Loucy (cell line): Measurements from ENCODE around the gene C1orf167.

Experiments
- H2AFZ ChIP-seq: fragments of 200-600 bp; sonication (generic); 2 replicates; pipeline ENCODE4 v1.6.0; 2016; ENCODE audit warnings: antibody characterized with exemption, mild to moderate bottlenecking, low read length, moderate library complexity
- H3F3A ChIP-seq: fragments of 200-600 bp; 2 replicates; pipeline ENCODE4 v1.6.0; 2016; ENCODE audit warnings: antibody characterized with exemption, low read depth, mild to moderate bottlenecking
- H3K27me3 ChIP-seq: fragments of 200-600 bp; sonication (generic); 2 replicates; pipeline ENCODE4 v1.6.1; 2014; ENCODE audit warnings: low read length, mild to moderate bottlenecking; ENCODE audit not compliant: insufficient read depth, poor library complexity, severe bottlenecking
- H3K36me3 ChIP-seq: fragments of 200-600 bp; sonication (generic); 2 replicates; pipeline ENCODE4 v1.6.1; 2016; ENCODE audit warnings: low read length; ENCODE audit not compliant: insufficient read depth
- H3K4me1 ChIP-seq: fragments of 200-600 bp; sonication (generic); 2 replicates; pipeline ENCODE4 v1.5.1; 2014; ENCODE audit warnings: low read length, mild to moderate bottlenecking; ENCODE audit not compliant: insufficient read depth, poor library complexity, severe bottlenecking
- H3K4me2 ChIP-seq: fragments of 200-600 bp; sonication (generic); 2 replicates; pipeline ENCODE4 v1.6.0; 2014; ENCODE audit warnings: antibody characterized with exemption, low read length, low read depth, mild to moderate bottlenecking; ENCODE audit not compliant: poor library complexity, severe bottlenecking
- H3K4me3 ChIP-seq: fragments of 200-600 bp; sonication (generic); 2 replicates; pipeline ENCODE4 v1.5.1; 2014; ENCODE audit warnings: low read length, mild to moderate bottlenecking, mixed read lengths; ENCODE audit not compliant: poor library complexity, severe bottlenecking
- H3K79me2 ChIP-seq: fragments of 200-600 bp; sonication (generic); 2 replicates; pipeline ENCODE4 v1.6.1; 2014; ENCODE audit warnings: low read length; ENCODE audit not compliant: insufficient read depth
- H3K9ac ChIP-seq: fragments of 200-600 bp; sonication (generic); 2 replicates; pipeline ENCODE4 v1.6.0; 2014; ENCODE audit warnings: mild to moderate bottlenecking, low read depth, low read length, moderate library complexity; ENCODE audit not compliant: poor library complexity, severe bottlenecking
- H3K9me2 ChIP-seq: fragments of 200-600 bp; sonication (generic); replicated peaks from 2 replicates; pipeline ENCODE4 v1.6.1; 2016; ENCODE audit warnings: low read depth, low read length, mixed read lengths
- H3K9me3 ChIP-seq: fragments of 200-600 bp; sonication (generic); 2 replicates; pipeline ENCODE4 v1.6.1; 2014; ENCODE audit warnings: mild to moderate bottlenecking, antibody characterized with exemption, low read length, low read depth; ENCODE audit not compliant: insufficient read depth
- H4K20me1 ChIP-seq: fragments of 200-600 bp; sonication (generic); 2 replicates; pipeline ENCODE4 v1.6.0; 2014; ENCODE audit warnings: antibody characterized with exemption, low read length, mild to moderate bottlenecking; ENCODE audit not compliant: insufficient read depth, poor library complexity, severe bottlenecking
- EZH2phosphoT487 ChIP-seq: fragments of 200-600 bp; IDR thresholded peaks from 2 replicates; pipeline ENCODE4 v1.6.1; 2018; ENCODE audit warnings: antibody characterized with exemption, mild to moderate bottlenecking, moderate library complexity, borderline replicate concordance
- TF ChIP-seq, protein P1 (sequence below): fragments of 200-600 bp; sonication (generic); conservative IDR thresholded peaks from 2 replicates; pipeline ENCODE4 v1.5.1; 2014; ENCODE audit warnings: mild to moderate bottlenecking, antibody characterized with exemption, low read length

Gene C1orf167

DNA sequence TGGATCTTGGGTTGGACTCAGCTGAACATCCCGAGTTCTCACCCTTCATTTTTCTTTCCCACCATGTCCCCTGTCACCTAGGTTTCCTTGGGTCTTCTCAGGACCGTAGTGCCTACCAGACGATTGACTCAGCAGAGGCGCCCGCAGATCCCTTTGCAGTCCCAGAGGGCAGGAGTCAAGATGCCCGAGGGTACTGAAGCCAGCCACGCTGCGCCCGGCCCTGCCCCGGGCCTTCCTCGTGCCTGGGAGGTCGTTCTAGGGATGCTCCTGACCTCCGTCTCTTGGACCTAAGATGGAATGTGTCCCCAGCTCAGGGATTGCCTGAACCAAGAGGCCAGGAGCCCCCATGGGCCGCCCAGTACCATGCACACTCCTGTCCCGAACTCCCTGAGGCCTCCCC, 12.0 kb upstream of the C1orf167 start:
- Histone ChIP-seq H3K79me2 (no peaks in the 10 kb centered on the region), H3K36me3 (no peaks in the 10 kb centered on the region), H3K9me3 (no peaks in the 10 kb centered on the region), H4K20me1 (no peaks in the 10 kb centered on the region), H3K9ac (no peak overlapping the region), H3K9me2 (no peaks in the 10 kb centered on the region), H3K27me3 (no peaks in the 10 kb centered on the region), H3K4me1 (peaks cover 19% of the 10 kb centered on the region), H3K4me2 (no peak overlapping the region), H3F3A (no peaks in the 10 kb centered on the region), H2AFZ (no peak overlapping the region), H3K4me3 (no peak overlapping the region)
- TF ChIP-seq, protein P1, sequence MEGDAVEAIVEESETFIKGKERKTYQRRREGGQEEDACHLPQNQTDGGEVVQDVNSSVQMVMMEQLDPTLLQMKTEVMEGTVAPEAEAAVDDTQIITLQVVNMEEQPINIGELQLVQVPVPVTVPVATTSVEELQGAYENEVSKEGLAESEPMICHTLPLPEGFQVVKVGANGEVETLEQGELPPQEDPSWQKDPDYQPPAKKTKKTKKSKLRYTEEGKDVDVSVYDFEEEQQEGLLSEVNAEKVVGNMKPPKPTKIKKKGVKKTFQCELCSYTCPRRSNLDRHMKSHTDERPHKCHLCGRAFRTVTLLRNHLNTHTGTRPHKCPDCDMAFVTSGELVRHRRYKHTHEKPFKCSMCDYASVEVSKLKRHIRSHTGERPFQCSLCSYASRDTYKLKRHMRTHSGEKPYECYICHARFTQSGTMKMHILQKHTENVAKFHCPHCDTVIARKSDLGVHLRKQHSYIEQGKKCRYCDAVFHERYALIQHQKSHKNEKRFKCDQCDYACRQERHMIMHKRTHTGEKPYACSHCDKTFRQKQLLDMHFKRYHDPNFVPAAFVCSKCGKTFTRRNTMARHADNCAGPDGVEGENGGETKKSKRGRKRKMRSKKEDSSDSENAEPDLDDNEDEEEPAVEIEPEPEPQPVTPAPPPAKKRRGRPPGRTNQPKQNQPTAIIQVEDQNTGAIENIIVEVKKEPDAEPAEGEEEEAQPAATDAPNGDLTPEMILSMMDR, result no peak
- TF ChIP-seq EZH2phosphoT487, result no peak

DNA sequence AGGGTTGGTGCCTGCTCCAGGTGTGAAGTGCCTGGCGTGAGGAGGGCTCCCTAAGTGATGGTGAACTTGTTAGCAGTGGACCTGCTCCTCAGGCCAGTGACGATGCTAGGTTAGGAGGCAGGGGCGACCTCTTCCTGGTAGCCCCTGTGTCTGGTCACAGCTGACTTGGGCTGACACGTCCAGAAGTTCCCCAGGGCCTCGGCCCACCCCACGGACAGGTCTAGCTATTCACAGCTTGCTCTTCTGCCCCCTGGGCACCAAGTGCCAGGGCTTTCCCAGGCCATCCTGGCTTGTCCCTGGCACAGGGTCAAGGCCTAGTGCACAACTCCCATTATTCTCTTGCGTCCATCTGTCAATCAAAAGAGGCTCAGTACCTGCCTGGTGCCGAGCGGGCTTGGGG, 10.9 kb upstream of the C1orf167 start:
- no peaks in the 10 kb centered on the region for H3F3A ChIP-seq
- H3K27me3 ChIP-seq, result no peaks in the 10 kb centered on the region
- H3K79me2 ChIP-seq, result no peaks in the 10 kb centered on the region
- H3K9me2 ChIP-seq, result no peaks in the 10 kb centered on the region
- H3K4me1 ChIP-seq, result peaks cover 13% of the 10 kb centered on the region
- H3K9me3 ChIP-seq, result no peaks in the 10 kb centered on the region
- H4K20me1 ChIP-seq, result no peaks in the 10 kb centered on the region
- no peaks in the 10 kb centered on the region for H3K36me3 ChIP-seq
- H3K9ac ChIP-seq, result no peak overlapping the region
- no peak overlapping the region for H3K4me3 ChIP-seq
- no peak overlapping the region for H3K4me2 ChIP-seq
- TF ChIP-seq, protein P1, result no peak
- no peak for TF ChIP-seq EZH2phosphoT487
- no peak overlapping the region for H2AFZ ChIP-seq

DNA sequence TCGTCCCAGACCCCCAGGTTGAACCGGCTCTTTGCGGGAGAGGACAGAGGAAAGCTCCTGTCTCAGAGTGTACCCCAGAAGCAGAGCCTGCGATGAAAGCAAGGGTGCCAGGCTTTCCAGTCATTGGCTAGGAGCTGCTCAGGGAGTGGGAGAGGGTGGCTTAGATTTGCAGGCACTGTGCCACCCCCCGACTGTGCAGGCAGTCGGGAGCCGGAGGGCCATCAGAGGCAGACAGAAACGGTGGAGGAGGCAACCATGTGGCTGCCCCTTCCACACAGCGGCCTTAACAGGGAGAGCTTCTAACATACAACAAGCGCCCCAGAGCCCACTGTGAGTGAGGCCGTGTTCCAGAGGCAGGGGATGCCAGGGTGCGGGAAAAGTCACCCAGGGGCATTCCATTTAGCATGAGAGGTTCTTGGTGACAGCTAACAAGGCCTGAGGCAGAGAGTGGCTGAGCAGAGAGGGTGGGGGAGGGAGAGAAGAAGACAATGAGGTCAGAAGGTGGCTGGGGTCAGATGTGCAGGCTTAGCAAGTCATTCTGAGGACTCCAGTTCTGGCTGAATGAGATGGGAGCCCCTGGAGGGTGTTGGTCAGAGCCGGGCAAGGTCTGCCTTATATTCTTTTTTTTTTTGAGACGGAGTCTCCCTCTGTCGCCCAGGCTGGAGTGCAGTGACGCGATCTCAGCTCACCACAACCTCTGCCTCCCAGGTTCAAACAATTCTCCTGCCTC, 9.5 kb upstream of the C1orf167 start:
- no peak overlapping the region for H3K9ac ChIP-seq
- H3K4me2 ChIP-seq, result no peak overlapping the region
- TF ChIP-seq, protein P1, result no peak
- TF ChIP-seq EZH2phosphoT487, result no peak
- no peaks in the 10 kb centered on the region for H3K9me2 ChIP-seq
- no peak overlapping the region for H3K4me3 ChIP-seq
- H3K79me2 ChIP-seq, result no peaks in the 10 kb centered on the region
- no peaks in the 10 kb centered on the region for H3K27me3 ChIP-seq
- H3K9me3 ChIP-seq, result no peaks in the 10 kb centered on the region
- H3K36me3 ChIP-seq, result no peaks in the 10 kb centered on the region
- no peaks in the 10 kb centered on the region for H3F3A ChIP-seq
- H3K4me1 ChIP-seq, result peaks cover 7% of the 10 kb centered on the region
- H4K20me1 ChIP-seq, result no peaks in the 10 kb centered on the region
- no peak overlapping the region for H2AFZ ChIP-seq
